GM10847 (cell line): Measurements from ENCODE around the gene NRG3.

ENCODE experiments used
- POLR2A ChIP-seq: IDR thresholded peaks from 2 replicates; pipeline ENCODE4 v1.6.1; 2011; ENCODE audit not compliant: insufficient read length; ENCODE audit errors: extremely low read depth

Gene NRG3

GRCh38 chr10:82943142-82943541 is 1068.1 kb downstream of the NRG3 start:
- no peak for TF ChIP-seq POLR2A

- no peak for TF ChIP-seq POLR2A
These were observed 1075.0 kb downstream of the NRG3 start for GRCh38 chr10:82949816-82950575.

DNA sequence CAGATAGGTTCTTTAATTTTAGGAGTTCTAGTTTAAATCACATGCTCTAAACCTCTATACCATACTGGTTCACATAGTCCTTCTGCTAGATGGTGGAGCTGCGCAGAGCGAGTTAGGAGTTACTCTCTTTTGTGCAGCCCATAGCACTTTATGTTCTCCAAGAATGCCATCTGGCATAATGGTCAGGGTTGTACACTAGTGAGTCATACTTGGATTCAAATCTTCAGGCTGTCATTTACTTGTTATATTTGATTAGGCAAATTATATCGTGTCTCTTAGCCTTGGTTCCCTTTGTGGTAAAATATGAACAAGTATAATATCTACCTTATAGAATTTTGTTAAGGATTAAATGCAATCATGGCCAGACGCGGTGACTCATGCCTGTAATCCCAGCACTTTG is 1078.3 kb downstream of the NRG3 start:
- no peak for TF ChIP-seq POLR2A

GRCh38 chr10:82953909-82954308 is 1078.9 kb downstream of the NRG3 start:
- TF ChIP-seq POLR2A = no peak

GRCh38 chr10:82961864-82962263 is 1086.9 kb downstream of the NRG3 start:
- no peak for TF ChIP-seq POLR2A

- no peak for TF ChIP-seq POLR2A
These were observed 1091.1 kb downstream of the NRG3 start for GRCh38 chr10:82966130-82966529.

DNA sequence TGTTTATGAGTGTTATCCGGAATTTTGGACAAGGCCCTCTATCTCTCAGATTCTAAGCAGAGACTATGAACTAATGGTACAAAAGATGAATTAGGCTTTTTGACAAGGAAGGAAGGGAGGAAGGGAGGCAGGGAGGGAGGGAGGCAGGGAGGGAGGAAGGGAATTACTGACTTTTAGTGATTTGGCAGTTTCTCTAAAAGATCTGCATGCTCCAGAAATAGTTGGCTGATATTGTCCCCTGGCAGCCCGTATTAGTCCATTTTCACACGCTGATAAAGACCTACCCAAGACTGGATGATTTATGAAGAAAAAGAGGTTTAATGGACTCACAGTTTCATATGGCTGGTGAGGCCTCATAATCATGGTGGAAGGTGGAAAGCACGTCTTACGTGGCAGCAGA is 1093.5 kb downstream of the NRG3 start:
- no peak for TF ChIP-seq POLR2A

- no peak for TF ChIP-seq POLR2A
These were observed 1094.4 kb downstream of the NRG3 start for GRCh38 chr10:82969405-82969804.

GRCh38 chr10:82980321-82980720 is 1105.3 kb downstream of the NRG3 start:
- no peak for TF ChIP-seq POLR2A

GRCh38 chr10:82981137-82981723 is 1106.2 kb downstream of the NRG3 start:
- TF ChIP-seq POLR2A = no peak

DNA sequence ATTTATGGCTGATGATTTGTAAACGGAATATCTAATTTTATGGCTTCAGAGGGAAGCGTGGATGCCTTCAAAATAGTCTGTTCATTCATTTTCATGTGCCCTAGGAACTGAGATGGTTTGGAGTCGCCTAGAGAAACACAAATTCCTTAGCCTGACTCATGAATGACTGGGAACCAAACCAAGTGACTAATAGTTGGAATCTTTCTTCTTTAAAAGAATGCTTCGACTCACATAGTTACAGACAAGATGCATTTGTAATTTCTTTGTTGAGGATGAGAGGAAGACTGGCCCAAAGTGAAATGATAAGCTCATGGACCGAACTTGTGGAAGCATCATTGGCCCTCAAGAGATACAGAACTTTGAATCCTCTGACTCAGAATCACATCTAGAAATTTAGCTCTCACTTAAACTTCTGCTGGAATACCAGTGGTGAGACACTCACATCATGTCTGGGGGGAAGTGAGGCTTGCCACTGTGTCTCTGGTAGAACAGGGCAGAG is 1107.2 kb downstream of the NRG3 start:
- TF ChIP-seq POLR2A = no peak

DNA sequence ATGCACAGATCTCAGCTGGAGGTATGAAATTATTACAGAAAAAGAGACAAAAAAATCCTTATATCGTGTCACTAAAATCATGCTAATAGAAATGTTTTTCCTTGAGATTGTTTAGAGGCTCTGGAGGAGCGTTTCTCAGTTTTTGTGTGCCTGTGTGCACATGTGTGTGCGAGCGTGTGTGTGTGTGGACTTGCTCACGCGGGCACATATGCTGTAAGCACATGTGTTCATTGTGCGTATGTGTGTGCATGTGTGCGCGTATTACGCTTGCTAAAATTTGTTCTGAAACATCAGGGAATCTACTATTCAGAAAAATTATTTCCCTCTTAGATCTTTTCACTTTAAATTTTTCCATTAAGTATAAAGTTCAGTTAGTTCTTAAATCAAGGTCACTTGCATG is 1111.2 kb downstream of the NRG3 start:
- TF ChIP-seq POLR2A = no peak

GRCh38 chr10:83007510-83007909 is 1132.5 kb downstream of the NRG3 start:
- TF ChIP-seq POLR2A = no peak

DNA sequence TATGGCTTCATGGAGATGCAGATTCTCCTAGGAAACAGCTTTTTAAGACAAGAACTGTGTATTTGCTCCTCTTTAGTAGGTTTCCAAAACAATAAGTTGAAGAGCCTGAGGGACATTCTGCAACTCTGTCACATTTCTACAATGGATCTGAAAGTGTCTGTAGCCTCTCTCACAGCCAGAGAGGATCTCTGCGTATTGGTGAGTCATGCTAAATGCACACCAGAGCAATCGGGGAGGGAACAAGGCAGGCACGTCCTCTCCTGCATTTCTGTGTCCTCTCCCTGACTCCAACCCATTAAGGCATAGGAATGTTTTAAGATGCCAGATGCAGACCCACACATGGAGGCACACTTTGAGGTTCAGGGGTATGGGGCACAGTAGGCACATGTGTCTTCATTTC is 1137.9 kb downstream of the NRG3 start:
- no peak for TF ChIP-seq POLR2A

- no peak for TF ChIP-seq POLR2A
These were observed 1142.3 kb downstream of the NRG3 start for GRCh38 chr10:83017076-83017867.

- TF ChIP-seq POLR2A = no peak
These were observed 1148.7 kb downstream of the NRG3 start for GRCh38 chr10:83023662-83024061.
